ENCODE data around the gene SCUBE2. TPM values are rescaled to one million over a fixed set of nuclear protein-coding genes. Genes with fewer than 3 reads are reported as not detected.

Gene SCUBE2
- total and polyA plus RNA-seq, 2 of the 4 experiments (the other 2 are of a cell fraction) = 0.43 to 0.72 TPM

- H4K91ac ChIP-seq (ENCODE audit: insufficient read depth, low read depth, low read length) = no peak overlapping the region
- H3K27ac ChIP-seq (ENCODE audit: insufficient read depth, low read length) = no peak overlapping the region
- no peak overlapping the region for H3K18ac ChIP-seq (ENCODE audit: low read depth, low read length)
- no peak overlapping the region for H2AFZ ChIP-seq (replicated peaks; ENCODE audit: low read length, poor library complexity)
- TF ChIP-seq POLR2A (IDR thresholded peaks at IDR 0.05; ENCODE audit: low read depth, low read length) (no peak), FOS (IDR thresholded peaks at IDR 0.05; ENCODE audit: low read depth, low read length) (no peak), RFX5 (IDR thresholded peaks at IDR 0.05; ENCODE audit: low read depth, low read length) (no peak), CHD1 (IDR thresholded peaks at IDR 0.05; ENCODE audit: low read depth, low read length) (no peak), MAFK (IDR thresholded peaks at IDR 0.05; ENCODE audit: low read depth, low read length) (no peak), USF2 (IDR thresholded peaks at IDR 0.05; ENCODE audit: low read depth, low read length) (no peak), RCOR1 (IDR thresholded peaks at IDR 0.05; ENCODE audit: insufficient replicate concordance, low read length) (no peak), CEBPB (IDR thresholded peaks at IDR 0.05; ENCODE audit: low read depth, low read length) (no peak), MXI1 (IDR thresholded peaks at IDR 0.05; ENCODE audit: borderline replicate concordance, low read depth, low read length) (no peak), MAZ (IDR thresholded peaks at IDR 0.05; ENCODE audit: borderline replicate concordance, low read depth, low read length) (no peak), CTCF (conservative IDR thresholded peaks at IDR 0.05; ENCODE audit: low read depth, low read length) (no peak), SMC3 (IDR thresholded peaks at IDR 0.05; ENCODE audit: low read depth, low read length) (no peak), ELK1 (IDR thresholded peaks at IDR 0.05; ENCODE audit: borderline replicate concordance, low read depth, low read length) (no peak)
- ChIA-PET CTCF (no interaction called here), POLR2A (ENCODE audit: unreplicated experiment) (no interaction called here)
- no peak overlapping the region for H3K14ac ChIP-seq (replicated peaks; ENCODE audit: low read depth, low read length)
- no peak overlapping the region for H3K9ac ChIP-seq (ENCODE audit: low read depth, low read length)
- no peak overlapping the region for H2AK5ac ChIP-seq (ENCODE audit: low read depth, low read length)
- peaks cover 4% of the 10 kb centered on the region; the same call in 1 of the 2 replicates for H3K9me1 ChIP-seq (ENCODE audit: insufficient read depth, low read length)
- H3K36me3 ChIP-seq (ENCODE audit: control insufficient read depth, insufficient read depth, low read length) = no peaks in the 10 kb centered on the region
- H4K5ac ChIP-seq (ENCODE audit: low read depth, low read length) = no peak overlapping the region
- no TSS peak for BruUV-seq (replicated peaks)
- H2AK9ac ChIP-seq (replicated peaks; ENCODE audit: low read depth, low read length, poor library complexity) = no peak overlapping the region
- H3K79me1 ChIP-seq (ENCODE audit: low read depth in 1 of 2, low read length in 2 of 2) = no peaks in the 10 kb centered on the region
- dilution Hi-C loops (cut with HindIII; ENCODE audit: low sequenced_read_pairs, unreplicated experiment) (no loop called here), in situ Hi-C loops (cut with MboI; ENCODE audit: low sequenced_read_pairs) (loop anchor here (25.0 kb wide), 1 partner anchor 491 kb away; no protein-coding TSS in a partner anchor), intact Hi-C loops (cut with micrococcal nuclease) (no loop called here)
- DNase-seq (peak; percentile 3), ATAC-seq (ENCODE audit: low read depth) (no peak)
- H3K4me2 ChIP-seq (ENCODE audit: low read depth, low read length) = no peak overlapping the region
- no peak overlapping the region for H3K23ac ChIP-seq (ENCODE audit: low read depth, low read length)
- 73% methylated on average over 3 of the region's 8 CpGs; no CpG with 5 or more reads in 1 of the 2 experiments for WGBS, 2 experiments (ENCODE audit: extremely low coverage in 2 of 2, insufficient read length in 1 of 2)
- no peak overlapping the region for H2BK15ac ChIP-seq (ENCODE audit: low read depth, low read length)
- no peaks in the 10 kb centered on the region for H4K20me1 ChIP-seq (ENCODE audit: insufficient read depth, low read length)
- H2BK120ac ChIP-seq (ENCODE audit: low read depth, low read length) = no peak overlapping the region
- H3K9me3 ChIP-seq (ENCODE audit: control insufficient read depth, insufficient read depth, low read length) = no peaks in the 10 kb centered on the region
- H2BK5ac ChIP-seq (ENCODE audit: low read depth, low read length, poor library complexity, severe bottlenecking) = no peak overlapping the region
- H3K4me1 ChIP-seq (ENCODE audit: control insufficient read depth, insufficient read depth, low read length) = no peaks in the 10 kb centered on the region
- H3K4ac ChIP-seq (ENCODE audit: low read depth, low read length) = no peak overlapping the region
- H4K8ac ChIP-seq (ENCODE audit: low read depth in 2 of 2, low read length in 2 of 2) = no peak overlapping the region
- H3K27me3 ChIP-seq (ENCODE audit: control insufficient read depth, insufficient read depth, low read length) = peaks cover 2% of the 10 kb centered on the region; the same call in 1 of the 2 replicates
- no peak overlapping the region for H3K56ac ChIP-seq (ENCODE audit: extremely low read depth, insufficient read depth, low read length)
- no peak overlapping the region for H2BK20ac ChIP-seq (ENCODE audit: low read depth, low read length)
- H3K4me3 ChIP-seq (ENCODE audit: insufficient read depth, low read depth, low read length) = no peak overlapping the region
Measured at GRCh38 chr11:9020916-9021315, 70.5 kb downstream of the SCUBE2 start.

Data from IMR-90 (cell line).